SK-N-MC (cell line): ENCODE measurements around the gene ACTL10.
"Not testable (repeated sequence)": the region's sequence is repeated elsewhere in the genome, so short reads cannot be mapped to it uniquely, and the experiment has no call there.

ENCODE experiments used
- DNase-seq: peaks from one replicate; pipeline ENCODE4 v3.0.0-alpha.2; 2011; ENCODE audit warnings: low read depth, low spot score
- H3K27ac ChIP-seq: fragments of 200-600 bp; sonication (generic); 2 replicates; pipeline ENCODE4 v1.5.1; 2016; ENCODE audit warnings: mixed run types
- H3K36me3 ChIP-seq: fragments of 200-600 bp; sonication (generic); 2 replicates; pipeline ENCODE4 v1.6.1; 2017; ENCODE audit warnings: antibody characterized with exemption, low read length, mixed read lengths; ENCODE audit not compliant: insufficient read depth
- H3K4me3 ChIP-seq: fragments of 200-600 bp; sonication (generic); 2 replicates; pipeline ENCODE4 v1.5.1; 2016
- H3K9ac ChIP-seq: fragments of 200-600 bp; sonication (generic); 2 replicates; pipeline ENCODE4 v1.8.0; 2017; ENCODE audit warnings: mixed run types, mixed read lengths; ENCODE audit not compliant: insufficient read length
- H3K9me3 ChIP-seq: fragments of 200-600 bp; sonication (generic); 2 replicates; pipeline ENCODE4 v1.6.1; 2017; ENCODE audit warnings: low read depth, mild to moderate bottlenecking, antibody characterized with exemption, low read length, moderate library complexity, mixed read lengths
- EZH2 ChIP-seq: fragments of 200-600 bp; sonication (generic); IDR thresholded peaks from one replicate; pipeline ENCODE4 v1.6.1; 2017; ENCODE audit warnings: antibody characterized with exemption
- FOXP2 ChIP-seq: optimal IDR thresholded peaks from 2 replicates; pipeline ENCODE3; 2011; ENCODE audit warnings: mild to moderate bottlenecking, moderate library complexity; ENCODE audit not compliant: insufficient read depth; ENCODE audit errors: extremely low read length, control extremely low read depth
- POLR2AphosphoS5 ChIP-seq: IDR thresholded peaks from 2 replicates; pipeline ENCODE4 v1.6.1; 2012; ENCODE audit warnings: mild to moderate bottlenecking, low read depth, low read length, borderline replicate concordance

The ACTL10 gene

DNA sequence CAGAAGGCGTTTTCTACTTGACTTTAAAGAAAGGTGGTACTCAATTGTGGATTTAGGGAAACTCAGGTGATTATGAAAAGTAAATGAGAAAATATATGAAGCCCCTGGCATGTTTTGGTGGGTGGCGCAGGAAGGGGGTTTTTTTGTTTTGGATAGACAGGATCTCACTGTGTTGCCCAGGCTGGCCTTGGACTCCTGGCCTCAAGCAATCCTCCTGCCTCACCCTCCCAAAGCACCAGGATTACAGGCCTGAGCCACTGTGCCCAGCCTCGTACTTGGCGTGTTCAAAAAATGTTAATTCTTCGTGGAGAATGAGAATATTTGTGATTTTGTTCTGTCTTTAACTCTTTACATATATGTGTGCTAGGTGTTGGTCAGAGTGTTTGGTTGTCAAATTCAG, 36.8 kb upstream of the ACTL10 start:
- Histone ChIP-seq H3K9ac (no peak overlapping the region), H3K27ac (no peak overlapping the region), H3K36me3 (peaks cover 45% of the 10 kb centered on the region), H3K9me3 (no peaks in the 10 kb centered on the region), H3K4me3 (no peak overlapping the region)
- TF ChIP-seq POLR2AphosphoS5 (no peak), EZH2 (no peak), FOXP2 (no peak)
- DNase-seq: no peak

DNA sequence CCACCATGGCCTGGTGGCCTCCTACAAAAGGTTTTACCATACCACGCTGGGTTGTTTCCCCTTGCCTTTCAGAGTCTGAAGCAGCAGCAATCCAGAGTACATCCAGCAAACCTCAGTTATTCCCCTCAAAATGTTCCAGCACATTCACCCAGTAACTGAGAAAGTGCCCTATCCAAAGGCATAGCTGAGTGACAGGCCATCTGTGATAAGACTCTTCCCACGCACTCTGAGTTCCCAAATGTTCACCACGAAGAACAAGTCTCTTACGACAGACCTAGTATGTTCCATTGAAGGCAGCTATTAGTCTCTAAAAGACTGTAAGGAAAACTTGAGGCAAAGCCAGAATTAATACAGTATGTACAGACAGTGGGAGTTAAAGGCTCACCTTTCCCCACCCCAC, 36.2 kb upstream of the ACTL10 start:
- DNase-seq: no peak
- Histone ChIP-seq H3K36me3 (peaks cover 41% of the 10 kb centered on the region), H3K9me3 (no peaks in the 10 kb centered on the region), H3K27ac (no peak overlapping the region), H3K9ac (no peak overlapping the region), H3K4me3 (no peak overlapping the region)
- TF ChIP-seq POLR2AphosphoS5: no peak
- no peak for TF ChIP-seq EZH2
- TF ChIP-seq FOXP2: no peak

- peaks cover 40% of the 10 kb centered on the region for H3K36me3 ChIP-seq
- H3K27ac ChIP-seq, H3K9me3 ChIP-seq, H3K4me3 ChIP-seq, DNase-seq, H3K9ac ChIP-seq: not testable (repeated sequence)
Measured at GRCh38 chr20:33631910-33632309, 34.8 kb upstream of the ACTL10 start.

GRCh38 chr20:33635341-33635740, 31.4 kb upstream of the ACTL10 start:
- Histone ChIP-seq H3K4me3 (no peak overlapping the region), H3K9ac (no peak overlapping the region), H3K9me3 (no peaks in the 10 kb centered on the region), H3K36me3 (peaks cover 25% of the 10 kb centered on the region; the same call in 1 of the 2 replicates), H3K27ac (no peak overlapping the region)
- TF ChIP-seq POLR2AphosphoS5 (no peak), FOXP2 (no peak), EZH2 (no peak)
- DNase-seq: no peak

DNA sequence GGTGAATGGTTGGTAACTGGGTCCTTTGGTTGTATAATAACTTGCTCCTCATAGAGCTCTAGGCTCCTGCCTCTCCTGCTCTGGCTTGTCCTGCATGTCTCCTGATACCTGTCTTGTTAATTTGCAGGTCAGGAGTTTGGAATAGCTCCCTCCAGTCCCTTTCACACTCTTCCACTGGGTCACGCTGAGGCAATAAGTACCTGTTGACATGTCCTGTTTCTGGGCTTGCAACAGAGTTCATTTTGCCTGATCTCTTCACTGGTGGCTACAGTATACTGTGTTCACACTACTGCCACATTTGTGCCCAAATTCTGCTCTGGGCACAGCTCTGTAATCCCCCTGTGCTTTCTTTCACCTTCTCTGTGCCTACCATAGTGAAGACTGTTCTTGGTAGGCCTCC, 30.0 kb upstream of the ACTL10 start:
- TF ChIP-seq EZH2 (no peak), POLR2AphosphoS5 (no peak), FOXP2 (no peak)
- H3K9me3 ChIP-seq: no peaks in the 10 kb centered on the region

GRCh38 chr20:33640287-33640686, 26.5 kb upstream of the ACTL10 start:
- H3K27ac ChIP-seq: no peak overlapping the region
- no peak overlapping the region for H3K9ac ChIP-seq
- TF ChIP-seq EZH2 (no peak), FOXP2 (no peak), POLR2AphosphoS5 (no peak)
- peaks cover 31% of the 10 kb centered on the region; the same call in 1 of the 2 replicates for H3K36me3 ChIP-seq
- H3K9me3 ChIP-seq: no peaks in the 10 kb centered on the region
- H3K4me3 ChIP-seq: no peak overlapping the region
- DNase-seq: no peak

More for the DNA sequence above, 30.0 kb upstream of the ACTL10 start:
- no peak overlapping the region for H3K4me3 ChIP-seq
- no peak for DNase-seq
- H3K27ac ChIP-seq: no peak overlapping the region
- no peak overlapping the region for H3K9ac ChIP-seq
- peaks cover 25% of the 10 kb centered on the region; the same call in 1 of the 2 replicates for H3K36me3 ChIP-seq

GRCh38 chr20:33644313-33645071, 22.3 kb upstream of the ACTL10 start:
- no peak overlapping the region for H3K27ac ChIP-seq
- no peaks in the 10 kb centered on the region for H3K9me3 ChIP-seq
- no peak overlapping the region for H3K9ac ChIP-seq
- DNase-seq: no peak
- H3K4me3 ChIP-seq: no peak overlapping the region
- peaks cover 20% of the 10 kb centered on the region; the same call in 1 of the 2 replicates for H3K36me3 ChIP-seq
- no peak for TF ChIP-seq FOXP2

GRCh38 chr20:33645072-33645358, 21.7 kb upstream of the ACTL10 start:
- Histone ChIP-seq H3K9ac (no peak overlapping the region), H3K9me3 (no peaks in the 10 kb centered on the region), H3K27ac (no peak overlapping the region), H3K36me3 (peaks cover 15% of the 10 kb centered on the region; the same call in 1 of the 2 replicates), H3K4me3 (no peak overlapping the region)
- no peak for DNase-seq
- no peak for TF ChIP-seq EZH2
- no peak for TF ChIP-seq POLR2AphosphoS5
- TF ChIP-seq FOXP2: no peak

DNA sequence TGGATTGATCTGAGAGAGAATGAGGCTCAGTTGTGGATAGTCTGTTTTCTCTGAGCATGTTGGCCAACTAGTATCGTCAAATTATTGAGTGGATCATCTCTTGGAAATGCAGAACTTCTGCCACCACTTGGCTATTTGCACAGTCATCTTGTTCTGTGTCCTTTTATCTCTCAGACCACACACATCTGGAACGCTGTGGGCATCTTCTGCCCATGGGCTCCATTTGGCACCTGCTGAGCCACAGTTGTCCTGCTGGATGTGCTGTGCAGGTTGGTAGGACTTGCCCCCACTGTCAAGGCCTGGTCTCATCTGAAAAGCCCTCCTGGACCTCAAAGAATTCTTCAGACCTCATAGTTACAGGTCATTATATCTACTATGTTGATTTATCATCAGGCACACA, 21.3 kb upstream of the ACTL10 start:
- H3K9me3 ChIP-seq: no peaks in the 10 kb centered on the region
- peaks cover 15% of the 10 kb centered on the region; the same call in 1 of the 2 replicates for H3K36me3 ChIP-seq
- no peak for DNase-seq
- no peak overlapping the region for H3K4me3 ChIP-seq
- no peak for TF ChIP-seq POLR2AphosphoS5
- TF ChIP-seq FOXP2: no peak
- TF ChIP-seq EZH2: no peak
- H3K9ac ChIP-seq: no peak overlapping the region
- H3K27ac ChIP-seq: no peak overlapping the region

GRCh38 chr20:33646191-33646590, 20.6 kb upstream of the ACTL10 start:
- TF ChIP-seq POLR2AphosphoS5 (no peak), FOXP2 (no peak), EZH2 (no peak)
- peaks cover 15% of the 10 kb centered on the region; the same call in 1 of the 2 replicates for H3K36me3 ChIP-seq
- no peak overlapping the region for H3K4me3 ChIP-seq
- no peak overlapping the region for H3K27ac ChIP-seq
- no peak for DNase-seq
- H3K9ac ChIP-seq: no peak overlapping the region
- no peaks in the 10 kb centered on the region for H3K9me3 ChIP-seq

GRCh38 chr20:33646959-33647602, 19.7 kb upstream of the ACTL10 start:
- not testable (repeated sequence) for H3K27ac ChIP-seq, H3K4me3 ChIP-seq, H3K9ac ChIP-seq, H3K9me3 ChIP-seq, DNase-seq
- H3K36me3 ChIP-seq: peaks cover 15% of the 10 kb centered on the region; the same call in 1 of the 2 replicates
